NCI-H82 (cell line): ENCODE measurements around the gene TNFRSF9.

Experiments used
- DNase-seq: peaks from one replicate; lab custom pipeline; 2025; lab: John Stamatoyannopoulos, UW

TNFRSF9 gene

DNA sequence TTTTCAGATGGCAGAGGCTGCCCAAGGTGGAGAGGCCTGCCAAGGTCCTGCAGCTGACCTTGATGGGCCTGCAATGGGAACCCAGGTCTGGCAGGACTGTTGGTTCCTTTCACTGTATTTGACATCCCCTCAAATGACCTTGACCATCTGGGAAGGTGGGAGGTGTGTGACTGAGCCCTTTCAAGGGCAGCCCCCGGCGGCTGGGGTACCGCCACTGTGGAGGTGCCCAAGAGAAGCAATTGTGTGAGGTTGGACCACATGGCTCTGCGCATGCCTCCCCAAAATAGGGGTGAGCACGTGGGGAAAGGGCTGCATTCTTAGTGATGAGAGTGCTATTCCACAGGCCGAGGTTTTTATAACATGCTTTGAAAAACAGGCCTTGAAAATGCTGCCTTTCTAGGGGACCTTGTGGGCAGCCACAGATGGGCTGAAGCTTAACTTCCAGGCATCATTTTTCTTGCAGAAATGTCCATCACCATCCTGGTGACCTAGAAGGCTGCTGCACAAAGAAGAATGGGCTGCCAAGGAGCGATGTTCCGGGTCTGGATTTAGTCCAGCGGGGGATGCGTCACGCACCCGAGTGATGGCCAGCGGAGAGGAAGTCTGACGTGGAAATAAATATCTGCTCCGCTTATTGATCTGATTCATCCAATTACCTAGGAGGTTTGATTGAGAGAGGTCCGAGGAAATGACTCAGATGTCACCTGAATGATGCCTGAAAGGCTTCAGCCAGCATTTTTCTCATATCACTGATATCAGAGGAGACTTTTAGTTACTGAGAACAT lies 71.3 kb downstream of the TNFRSF9 start:
- no peak for DNase-seq

DNA sequence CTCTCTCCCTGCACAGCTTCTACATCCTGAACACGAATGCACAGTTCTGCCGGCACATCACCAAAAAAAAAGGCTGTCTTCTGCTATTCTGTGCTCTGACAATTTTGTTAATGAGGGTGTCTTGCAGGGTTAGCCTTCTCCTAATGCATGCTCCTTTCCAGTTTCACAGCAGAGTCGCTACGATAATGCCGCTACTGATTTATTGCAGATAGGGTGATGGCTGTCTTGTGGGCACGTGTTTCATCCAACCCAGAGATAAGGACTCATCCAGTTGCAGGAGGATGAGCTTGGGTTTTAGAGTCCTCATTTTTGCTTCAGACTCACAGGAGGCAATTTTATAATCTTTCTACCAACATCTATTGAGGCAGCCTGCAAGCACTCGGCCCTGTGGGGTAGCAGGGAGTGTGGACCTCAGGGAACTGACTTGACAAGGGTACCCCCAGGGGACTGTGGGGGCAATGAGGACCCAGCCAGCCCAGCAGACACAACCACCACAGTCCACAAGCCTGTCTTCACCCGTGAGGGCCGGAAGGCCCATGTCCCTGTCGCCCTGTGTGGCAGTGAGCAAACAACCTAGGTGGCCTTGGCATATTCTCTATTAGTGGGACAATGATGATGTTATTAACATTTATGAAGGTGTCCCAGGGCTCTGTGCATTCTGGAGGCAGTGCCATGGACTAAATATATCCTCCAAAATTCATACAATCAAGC lies 72.4 kb downstream of the TNFRSF9 start:
- no peak for DNase-seq

DNA sequence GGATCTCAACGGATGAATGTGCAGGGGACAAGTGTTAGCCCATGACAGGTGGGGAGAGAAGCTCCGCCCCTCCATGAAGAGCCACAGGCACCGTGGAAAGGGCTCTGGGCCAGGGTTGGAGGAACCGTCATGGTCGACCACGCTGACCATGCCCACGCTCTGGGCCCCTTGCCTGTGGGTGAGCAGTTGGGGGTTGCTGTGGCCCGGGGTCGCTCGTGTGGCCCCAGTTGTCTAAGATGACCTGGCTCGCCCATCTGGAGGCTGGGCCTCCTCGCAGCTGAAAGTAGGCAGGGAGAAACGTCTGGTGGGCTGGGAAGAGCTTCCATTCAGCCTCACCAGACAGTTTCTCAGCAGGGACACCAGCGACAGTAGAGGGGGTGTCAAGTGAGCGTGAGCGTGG lies 74.7 kb downstream of the TNFRSF9 start:
- no peak for DNase-seq
